T-helper 1 cell treated with Interleukin-12 subunit alpha and Interleukin-12 subunit beta and Interleukin-4 antibody, amounts not matched to agents 30 ng/mL and 1 ng/mL, for 36 hours (primary cell): ENCODE results near the gene RRP12. TPM values are rescaled to one million over a fixed set of nuclear protein-coding genes. Genes with fewer than 3 reads are reported as not detected.

Experiments used
- intact Hi-C: fragments of 100-400 bp; cut with micrococcal nuclease; formaldehyde crosslinking; loops from one replicate; pipeline ENCODE4 v1.15.1; 2024
- total RNA-seq: library from RNA; stranded (reverse); gene quantifications from 2 replicates; pipeline ENCODE4 v1.2.3, GENCODE V29; 2022

The RRP12 gene
- total RNA-seq, 1 donor from 2014 or later = 36.9 TPM

DNA sequence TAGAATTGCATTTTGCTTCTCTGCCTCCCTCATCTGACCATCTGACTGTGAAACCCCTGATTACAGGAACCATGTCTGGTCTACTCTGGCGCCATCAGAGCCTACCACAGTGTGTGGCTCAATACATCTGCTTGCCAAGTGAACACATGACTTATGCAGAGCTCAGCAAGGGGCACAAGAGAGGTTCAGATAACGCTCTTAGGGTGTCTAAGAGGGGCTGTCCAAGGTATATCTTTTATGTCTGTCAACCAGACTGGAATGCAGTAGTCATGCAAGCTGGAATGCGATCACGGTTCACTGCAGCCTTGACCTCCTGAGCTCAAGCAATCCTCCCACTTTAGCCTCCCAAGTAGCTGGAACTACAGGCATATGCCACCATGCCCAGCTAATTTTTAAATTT lies 10.3 kb upstream of the RRP12 start:
- intact Hi-C loops = no loop called here

DNA sequence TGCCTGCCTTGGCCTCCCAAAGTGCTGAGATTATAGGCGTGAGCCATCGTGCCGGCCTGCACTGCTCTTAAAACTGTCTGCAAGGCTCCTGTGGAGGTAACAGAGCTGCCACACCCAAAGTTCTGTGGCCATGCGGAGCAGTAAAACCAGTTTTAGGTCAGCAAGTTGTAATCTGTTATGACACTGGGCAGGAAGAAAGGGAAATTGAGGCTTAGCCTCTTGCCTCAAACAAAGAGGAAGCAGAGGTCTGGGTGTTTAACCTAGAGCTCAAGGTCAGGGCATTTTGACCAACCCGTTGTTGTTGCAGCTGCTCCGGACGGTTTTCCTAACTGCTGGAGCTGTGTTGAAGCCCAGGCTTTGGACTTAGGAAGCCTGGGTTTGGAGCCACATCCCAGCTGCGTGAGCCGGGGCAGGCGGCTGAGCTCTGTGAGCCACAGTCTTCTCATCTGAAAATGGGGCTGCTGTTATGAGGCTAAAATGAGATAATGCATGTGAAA lies 7.4 kb upstream of the RRP12 start:
- intact Hi-C loops = loop anchor here (10.0 kb wide), 3 partner anchors 326 to 726 kb away; partner anchors contain the start of genes GOLGA7B, R3HCC1L and ZFYVE27

DNA sequence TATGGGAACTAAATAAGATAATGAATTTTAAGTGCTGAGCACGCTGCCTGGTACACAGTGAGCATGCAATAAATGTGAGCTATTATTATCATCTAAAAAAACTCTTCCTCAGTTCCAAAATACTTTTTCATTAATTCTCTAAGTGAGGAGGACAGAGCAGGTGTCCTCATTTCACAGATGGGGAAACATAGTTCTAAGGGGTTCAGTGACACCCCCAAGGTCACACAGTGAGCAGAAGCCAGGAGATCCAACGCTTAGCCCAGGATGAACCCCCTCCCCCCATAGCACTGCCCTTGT lies 6.8 kb upstream of the RRP12 start:
- intact Hi-C loops = loop anchor here (1.0 to 10.0 kb wide), 11 partner anchors 7 to 727 kb away; partner anchors contain the start of genes EXOSC1, GOLGA7B, MMS19 and R3HCC1L

DNA sequence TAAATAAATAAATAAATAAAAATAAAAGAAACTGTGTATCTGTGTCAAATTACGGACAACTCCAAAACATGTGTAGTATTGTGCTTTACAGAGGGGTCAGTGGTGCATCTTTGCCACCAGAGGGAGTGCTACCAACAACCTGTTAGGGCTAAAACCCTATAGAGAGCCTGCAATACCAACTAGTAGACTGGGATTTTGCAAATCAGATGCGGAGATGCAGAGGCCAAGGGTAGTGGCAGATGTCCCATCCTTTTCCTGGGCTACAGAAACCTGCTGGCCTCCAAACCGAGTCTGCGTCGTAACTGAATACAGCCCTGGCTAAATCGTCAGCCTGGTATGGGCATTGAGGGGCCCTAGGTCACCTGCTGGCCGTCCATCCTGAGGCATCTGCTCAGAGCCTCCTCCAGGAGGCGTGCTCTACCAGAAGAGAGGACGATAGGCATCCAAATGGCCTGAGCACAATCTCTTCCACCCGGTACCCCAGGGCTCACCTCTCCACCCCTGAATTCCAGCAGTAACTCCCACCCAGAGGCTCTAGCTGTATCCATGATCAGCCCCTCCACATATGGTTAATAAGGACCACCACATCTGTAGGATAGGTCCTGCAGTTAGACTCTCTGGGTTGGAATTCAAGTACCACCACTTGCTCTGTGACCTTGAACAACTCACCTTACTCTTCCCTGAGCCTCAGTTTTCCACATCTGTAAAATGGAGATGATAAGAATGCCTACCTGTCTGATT lies 6.2 kb upstream of the RRP12 start:
- intact Hi-C loops = loop anchor here (1.0 to 10.0 kb wide), 11 partner anchors 8 to 727 kb away; partner anchors contain the start of genes EXOSC1, GOLGA7B, MMS19 and R3HCC1L

DNA sequence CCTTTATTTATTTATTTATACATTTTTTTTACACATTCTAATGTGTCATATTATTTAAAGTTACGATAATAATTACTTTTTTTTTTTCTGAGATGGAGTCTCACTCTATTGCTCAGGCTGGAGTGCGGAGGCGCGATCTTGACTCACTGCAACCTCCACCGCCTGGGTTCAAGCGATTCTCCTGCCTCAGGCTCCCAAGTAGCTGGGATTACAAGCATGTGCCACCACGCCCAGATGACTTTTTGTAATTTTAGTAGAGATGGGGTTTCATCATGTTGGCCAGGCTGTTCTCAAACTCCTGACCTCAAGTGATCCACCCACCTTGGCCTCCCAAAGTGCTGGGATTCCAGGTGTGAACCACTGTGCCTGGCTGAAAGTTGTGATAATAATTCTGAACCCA lies 5.3 kb upstream of the RRP12 start:
- intact Hi-C loops = loop anchor here (2.0 to 10.0 kb wide), 4 partner anchors 128 to 728 kb away; partner anchors contain the start of genes GOLGA7B, R3HCC1L and ZFYVE27

DNA sequence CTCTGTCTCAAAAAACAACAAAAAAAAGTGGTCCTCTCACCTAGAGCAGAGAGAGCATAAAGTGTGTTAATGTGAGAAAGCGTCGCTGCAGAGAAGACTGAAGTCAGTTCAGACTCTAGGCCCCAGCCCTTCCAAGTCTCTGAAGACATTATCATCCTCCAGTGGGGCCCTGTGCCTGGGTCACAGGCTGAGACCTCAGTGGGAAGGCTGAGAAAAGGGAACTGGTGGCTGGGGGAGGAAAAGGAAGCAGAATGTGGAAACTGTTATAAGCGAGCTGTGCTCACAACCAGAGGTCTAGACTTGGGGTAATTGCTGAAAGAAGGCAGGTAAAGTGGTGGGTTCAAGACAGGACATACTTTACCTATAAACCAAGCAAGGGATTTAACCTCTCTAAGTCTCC lies 4.9 kb upstream of the RRP12 start:
- intact Hi-C loops = loop anchor here (2.0 to 10.0 kb wide), 4 partner anchors 127 to 729 kb away; partner anchors contain the start of genes GOLGA7B, R3HCC1L and ZFYVE27

DNA sequence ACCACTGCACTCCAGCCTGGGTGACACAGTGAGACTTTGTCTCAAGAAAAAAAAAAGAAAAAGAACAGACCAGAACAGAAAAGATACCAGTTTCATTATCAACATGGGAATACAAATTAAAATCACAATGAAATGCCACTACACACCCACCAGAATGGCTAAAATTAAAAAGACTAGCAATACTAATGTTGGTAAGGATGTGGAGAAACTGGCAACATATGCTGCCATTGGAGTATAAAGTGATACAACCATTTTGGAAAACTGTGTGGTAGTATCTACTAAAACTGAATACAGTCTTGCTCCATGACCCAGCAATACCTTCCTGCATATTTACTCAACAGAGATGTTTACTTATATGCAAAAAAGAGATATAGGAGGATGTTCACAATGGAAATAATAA lies 2.9 kb upstream of the RRP12 start:
- intact Hi-C loops = loop anchor here (5.0 to 10.0 kb wide), 5 partner anchors 331 to 817 kb away; partner anchors contain the start of genes GOLGA7B, LCOR, R3HCC1L and TM9SF3

DNA sequence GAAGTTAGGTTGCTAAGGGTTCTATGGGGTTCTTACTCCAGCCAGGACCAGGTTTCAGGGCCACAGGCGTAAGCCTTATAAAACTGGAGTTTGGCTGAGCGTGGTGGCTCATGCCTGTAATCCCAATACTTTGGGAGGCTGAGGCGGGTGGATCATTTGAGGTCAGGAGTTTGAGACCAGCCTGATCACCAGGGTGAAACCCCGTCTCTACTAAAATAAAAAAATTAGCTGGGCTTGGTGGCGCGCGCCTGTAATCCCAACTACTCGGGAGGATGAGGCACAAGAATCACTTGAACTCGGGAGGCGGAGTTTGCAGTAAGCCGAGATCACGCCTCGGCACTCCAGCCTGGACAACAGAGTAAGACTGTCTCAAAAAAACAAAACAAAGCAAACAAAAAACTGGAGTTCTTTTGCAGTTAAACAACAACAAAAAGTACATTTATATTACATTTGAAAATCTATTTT lies 347 bp upstream of the RRP12 start:
- intact Hi-C loops = loop anchor here (1.0 to 10.0 kb wide), 13 partner anchors 27 to 814 kb away; partner anchors contain the start of genes ARHGAP19, EXOSC1, FRAT1 and FRAT2

DNA sequence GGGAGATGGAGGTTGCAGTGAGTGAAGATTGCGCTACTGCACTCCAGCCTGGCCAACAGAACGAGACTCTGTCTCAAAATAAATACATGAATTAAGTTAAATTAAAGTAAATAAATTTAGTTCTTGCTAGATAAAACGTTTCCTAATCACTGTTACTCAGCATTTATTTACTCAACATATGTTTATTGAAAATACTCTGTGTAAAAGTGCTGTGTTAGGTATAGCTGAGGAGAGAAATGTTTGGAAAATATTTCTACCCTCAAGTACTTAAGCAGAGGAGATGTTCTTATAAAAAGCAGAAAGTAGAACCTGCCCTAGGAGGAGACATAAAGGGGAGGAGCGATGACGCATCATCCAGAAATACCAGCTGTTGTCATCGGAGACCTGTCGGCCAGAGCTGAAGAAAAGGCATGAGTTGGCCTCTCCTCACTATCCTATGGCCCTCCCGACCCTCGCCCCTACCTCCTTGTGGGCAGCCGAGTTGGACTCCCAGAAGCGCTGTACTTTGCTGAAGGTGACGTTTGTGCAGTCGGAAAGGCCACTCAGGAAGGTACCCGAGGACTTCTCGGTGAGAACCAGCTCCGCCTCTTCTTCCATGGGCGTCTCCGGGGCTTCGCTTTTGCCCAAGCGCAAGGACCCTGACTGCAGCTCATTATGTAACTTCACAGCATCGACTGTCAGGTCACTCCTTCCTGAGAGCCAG lies 1.1 kb downstream of the RRP12 start:
- intact Hi-C loops = loop anchor here (2.0 to 10.0 kb wide), 6 partner anchors 241 to 813 kb away; partner anchors contain the start of genes GOLGA7B, LCOR, PI4K2A and R3HCC1L

DNA sequence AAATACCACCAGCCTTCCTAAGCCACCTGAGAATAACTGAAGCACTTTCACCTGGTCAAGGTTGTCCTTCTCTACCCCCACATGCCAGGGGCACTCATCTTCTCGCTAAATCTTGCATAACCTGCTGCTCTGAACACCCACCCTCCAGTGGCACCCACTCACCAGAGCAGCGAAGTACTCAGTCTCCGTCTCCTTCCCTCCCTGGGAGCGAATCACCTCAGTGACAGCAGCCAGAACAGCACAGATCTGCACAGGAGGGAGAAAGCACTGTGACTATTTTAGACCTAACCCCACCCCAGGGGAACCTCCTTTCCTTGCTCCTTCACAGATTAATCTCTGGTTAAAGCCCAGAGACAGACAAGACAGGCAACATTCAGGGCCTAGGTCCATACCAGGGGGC lies 5.1 kb downstream of the RRP12 start:
- intact Hi-C loops = no loop called here

DNA sequence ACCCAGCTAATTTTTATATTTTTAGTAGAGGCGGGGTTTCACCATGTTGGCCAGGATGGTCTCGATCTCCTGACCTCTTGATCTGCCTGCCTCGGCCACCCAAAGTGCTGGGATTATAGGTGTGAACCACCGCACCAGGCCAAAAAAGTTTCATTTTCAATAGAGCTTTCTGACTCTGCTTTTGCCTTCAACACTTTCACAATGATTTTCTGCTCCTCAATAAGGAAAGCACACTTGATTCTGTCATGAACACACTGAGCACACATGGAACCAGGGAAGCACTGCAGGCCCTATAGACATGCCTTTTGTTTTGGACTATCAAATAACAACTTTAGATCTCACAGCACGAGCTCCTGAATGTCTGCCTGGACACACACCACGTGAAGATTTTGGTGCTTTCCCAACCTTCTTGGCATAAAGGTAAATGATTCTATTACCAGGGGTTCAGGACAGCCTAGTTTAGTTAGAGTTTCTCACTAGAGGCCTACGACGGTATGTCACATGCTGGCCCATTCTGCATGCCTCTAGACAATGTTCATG lies 8.0 kb downstream of the RRP12 start:
- intact Hi-C loops = no loop called here

DNA sequence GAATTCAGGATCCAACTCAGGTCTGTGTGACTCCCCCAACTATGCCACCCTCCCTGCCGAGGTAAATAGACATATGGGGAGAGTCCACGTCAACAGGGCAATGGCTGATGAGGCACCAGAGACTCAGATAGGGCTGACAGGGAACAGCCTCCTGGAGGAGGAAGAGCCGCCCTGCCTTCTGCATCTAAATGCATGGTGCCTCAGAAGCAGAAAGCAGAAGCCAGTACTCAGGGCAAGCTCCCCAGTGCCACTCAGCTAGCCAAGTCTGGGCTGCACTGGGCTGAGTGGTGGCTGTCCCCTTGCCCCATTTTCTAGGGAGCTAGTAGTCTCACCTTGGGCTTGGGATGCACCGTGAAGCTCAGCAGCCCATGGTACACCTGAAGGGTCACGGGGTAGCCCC lies 11.0 kb downstream of the RRP12 start:
- intact Hi-C loops = no loop called here

DNA sequence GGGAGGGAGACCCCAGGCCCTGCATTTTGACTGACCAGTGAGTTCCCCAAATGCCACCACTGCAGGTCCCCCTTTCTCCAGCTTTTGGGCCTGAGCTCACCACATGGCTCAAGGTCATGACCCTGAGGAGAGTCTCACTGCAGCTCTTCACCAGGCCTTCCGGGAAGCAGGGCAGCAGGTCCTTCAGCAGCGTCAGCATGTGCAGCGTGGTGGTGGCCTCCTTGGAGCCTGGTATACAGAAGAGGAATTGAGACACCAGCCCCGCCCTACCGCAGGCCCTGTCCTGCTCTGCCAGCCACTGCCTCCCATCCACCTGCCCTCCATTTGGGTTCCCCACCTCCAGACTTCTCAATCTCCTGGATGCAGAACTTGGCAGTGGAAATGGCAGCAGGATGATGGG lies 13.0 kb downstream of the RRP12 start:
- intact Hi-C loops = no loop called here

DNA sequence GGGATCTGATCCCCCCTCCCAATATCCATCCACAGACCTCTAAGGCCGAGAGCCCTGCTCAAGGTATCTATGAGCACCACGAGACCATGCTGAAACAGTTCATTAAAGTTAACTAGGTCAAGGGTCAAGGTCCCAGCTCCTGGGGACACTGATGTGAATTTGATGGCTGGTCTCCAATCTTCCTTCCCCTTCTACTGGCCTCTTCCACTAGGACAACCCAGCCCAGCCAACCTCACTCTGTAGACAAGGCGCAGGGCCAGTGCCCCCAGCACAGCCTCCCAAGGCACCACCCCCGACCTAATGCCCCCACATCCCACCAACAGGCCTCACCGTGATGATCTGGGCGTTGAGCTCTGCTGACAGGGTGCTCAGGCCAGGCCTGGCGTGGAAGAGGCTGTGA lies 15.6 kb downstream of the RRP12 start:
- intact Hi-C loops = no loop called here

DNA sequence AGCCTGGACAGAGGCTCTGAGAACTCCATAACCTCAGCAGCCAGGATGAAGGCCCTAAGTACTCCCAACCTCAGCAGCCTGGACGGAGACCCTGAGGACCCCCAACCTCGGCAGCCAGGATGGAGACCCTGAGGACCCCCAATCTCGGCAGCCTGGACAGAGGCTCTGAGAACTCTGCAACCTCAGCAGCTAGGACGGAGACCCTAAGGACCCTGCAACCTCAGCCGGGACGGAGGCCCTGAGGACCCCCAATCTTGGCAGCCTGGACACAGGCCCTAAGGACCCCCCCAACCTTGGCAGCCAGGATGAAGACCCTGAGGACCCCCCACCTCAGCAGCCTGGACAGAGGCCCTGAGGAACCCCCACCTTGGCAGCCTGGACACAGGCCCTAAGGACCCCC lies 16.5 kb downstream of the RRP12 start:
- intact Hi-C loops = no loop called here

DNA sequence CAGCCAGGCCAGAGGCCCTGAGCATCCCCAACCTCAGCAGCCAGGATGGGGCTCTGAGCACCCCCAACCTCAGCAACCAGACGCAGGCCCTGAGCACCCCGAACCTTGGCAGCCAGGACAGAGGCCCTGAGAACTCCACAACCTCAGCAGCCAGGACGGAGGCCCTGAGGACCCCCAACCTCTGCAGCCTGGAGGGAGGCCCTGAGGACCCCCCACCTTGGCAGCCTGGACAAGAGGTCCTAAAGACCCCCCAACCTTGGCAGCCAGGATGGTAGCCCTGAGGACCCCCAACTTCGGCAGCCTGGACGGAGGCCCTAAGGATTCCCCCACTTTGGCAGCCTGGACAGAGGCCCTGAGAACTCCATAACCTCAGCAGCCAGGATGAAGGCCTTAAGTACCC lies 17.0 kb downstream of the RRP12 start:
- intact Hi-C loops = no loop called here

DNA sequence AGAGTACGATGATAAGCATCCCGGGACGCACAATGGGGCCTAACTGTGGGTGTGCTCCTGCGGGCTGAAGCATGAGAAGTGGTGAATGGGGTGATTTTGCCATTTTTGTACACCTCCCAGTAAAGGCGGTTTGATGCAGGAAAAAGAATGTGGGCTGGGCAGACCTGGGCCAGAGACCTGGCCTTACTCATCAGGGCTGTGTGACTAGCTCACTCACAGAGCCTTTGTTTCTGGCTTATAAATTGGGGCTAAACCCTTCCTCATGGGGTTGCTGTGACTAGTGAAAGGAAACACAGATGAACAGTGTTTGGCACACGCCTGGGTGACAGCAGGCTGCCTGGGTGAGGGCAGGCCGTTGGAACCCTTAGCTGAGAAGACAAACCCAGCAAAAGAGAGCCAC lies 18.0 kb downstream of the RRP12 start:
- intact Hi-C loops = no loop called here

DNA sequence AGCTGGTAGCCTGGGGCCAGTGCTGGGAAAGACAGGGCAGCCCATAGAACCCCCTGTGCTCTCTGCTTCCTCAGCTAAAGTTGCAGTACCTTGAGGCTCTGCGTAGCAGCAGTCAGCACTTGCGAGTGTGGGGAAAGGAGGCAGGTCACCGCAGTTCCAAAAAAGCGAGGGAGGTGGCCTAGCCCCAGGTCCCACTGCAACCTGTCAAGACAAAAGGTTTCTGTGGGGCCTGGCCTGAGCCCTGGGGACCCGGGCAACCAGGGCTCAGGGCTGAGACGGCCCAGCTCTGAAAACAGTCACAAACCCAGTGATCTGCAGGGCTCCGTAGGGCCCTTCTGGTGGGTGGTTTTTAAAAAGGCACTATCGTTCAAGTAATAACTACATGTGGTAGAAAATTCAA lies 19.5 kb downstream of the RRP12 start:
- intact Hi-C loops = no loop called here

DNA sequence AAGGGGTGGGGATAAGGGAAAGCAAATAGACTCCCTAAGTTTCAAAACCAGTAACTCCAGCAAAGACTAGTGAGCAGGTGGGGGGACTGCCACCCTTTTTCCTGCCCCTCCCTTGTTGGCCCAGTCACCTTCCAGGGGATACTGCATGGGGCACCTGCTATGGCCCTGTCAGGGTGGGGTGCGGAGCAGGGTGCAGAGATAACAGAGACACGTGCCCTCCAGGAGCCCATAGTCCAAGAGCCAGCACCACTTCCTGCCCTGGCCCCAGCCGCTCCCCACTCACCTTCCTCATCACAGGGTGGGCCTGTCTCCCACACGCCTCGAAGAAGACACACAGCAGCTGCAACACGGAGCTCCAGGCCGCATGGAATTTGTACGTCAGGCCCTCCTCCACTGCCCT lies 20.6 kb downstream of the RRP12 start:
- intact Hi-C loops = no loop called here

DNA sequence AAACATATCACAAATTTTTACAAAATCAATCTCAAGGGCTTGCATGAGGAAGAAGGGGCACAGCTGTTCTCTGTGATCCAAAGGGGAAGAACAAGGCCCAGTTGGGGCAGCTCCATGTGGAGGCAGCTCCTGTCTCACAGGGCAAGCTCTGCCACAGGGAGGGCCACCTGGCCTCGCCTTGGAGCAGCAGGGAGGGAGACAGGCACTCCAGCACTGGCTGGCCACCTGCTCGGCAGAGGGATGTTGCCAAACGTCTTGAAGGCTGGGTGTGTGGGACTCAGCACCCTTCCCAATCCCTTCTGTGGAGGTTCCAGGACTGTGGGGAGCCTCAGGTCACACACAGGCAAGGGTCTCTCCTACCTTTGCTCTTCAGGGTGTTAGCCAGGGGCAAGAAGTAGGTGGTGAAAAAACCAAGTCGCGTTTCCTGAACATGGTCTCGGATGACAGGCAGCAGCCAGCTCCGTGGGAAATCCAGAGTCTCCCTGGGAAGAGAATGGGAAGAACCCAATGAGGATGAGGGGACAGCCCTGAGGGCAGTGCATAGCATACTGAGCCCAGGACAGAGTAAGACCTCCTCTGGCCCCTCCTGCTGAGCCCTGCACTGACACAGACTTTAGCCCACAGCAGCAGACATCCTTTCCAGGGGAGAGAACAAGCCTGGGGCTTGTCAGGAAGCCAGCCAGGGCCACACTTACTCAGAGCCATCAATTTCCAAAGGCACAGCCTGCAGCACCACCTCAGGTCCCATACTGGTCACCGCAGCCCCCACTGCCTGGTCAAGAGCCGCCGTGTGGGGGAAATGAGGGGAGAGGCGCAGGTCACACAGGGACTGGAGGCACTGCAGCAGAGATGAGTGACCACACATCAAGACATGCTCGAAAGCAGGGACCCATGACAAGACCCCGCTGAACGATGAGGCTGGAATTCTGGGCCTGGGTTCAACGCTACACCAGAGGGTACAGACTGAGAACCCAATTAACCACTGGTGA lies 21.9 kb downstream of the RRP12 start:
- intact Hi-C loops = no loop called here

DNA sequence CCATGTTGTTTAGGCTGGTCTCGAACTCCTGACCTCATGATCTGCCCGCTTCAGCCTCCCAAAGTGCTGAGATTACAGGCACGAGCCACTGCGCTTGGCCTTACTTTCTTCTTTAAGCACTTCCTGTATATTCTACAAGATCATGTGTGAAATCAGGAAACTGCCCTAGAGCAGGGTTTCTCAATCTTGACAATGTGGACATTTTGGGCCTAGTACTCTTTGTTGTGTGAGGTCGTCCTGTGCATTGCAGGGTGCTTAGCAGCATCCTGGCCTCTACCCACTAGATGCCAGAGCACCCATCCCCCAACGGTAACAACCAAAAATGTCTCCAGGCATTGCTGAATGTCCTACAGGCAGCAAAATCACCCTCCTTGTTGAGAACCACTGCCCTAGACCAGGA lies 24.7 kb downstream of the RRP12 start:
- intact Hi-C loops = no loop called here
